ENCODE data around the gene CDH23.

Gene CDH23

GRCh38 chr10:71801361-71801760, 404.6 kb downstream of the CDH23 start:
- Histone ChIP-seq H3K4me3 (ENCODE audit: low read depth, low read length) (no peak overlapping the region), H3K27me3 (ENCODE audit: control insufficient read depth, insufficient read depth, low read length) (no peaks in the 10 kb centered on the region), H3K9me3 (ENCODE audit: control insufficient read depth, low read length) (no peaks in the 10 kb centered on the region), H3K79me2 (no peaks in the 10 kb centered on the region), H3K9ac (no peak overlapping the region), H2AFZ (no peak overlapping the region), H3K27ac (no peak overlapping the region), H3K36me3 (ENCODE audit: control insufficient read depth, insufficient read depth, low read length) (no peaks in the 10 kb centered on the region), H3K4me2 (ENCODE audit: low read length) (no peak overlapping the region), H3K4me1 (no peaks in the 10 kb centered on the region)
- TF ChIP-seq CTCF (IDR thresholded peaks at IDR 0.05) = no peak

GRCh38 chr10:71802235-71802634, 405.5 kb downstream of the CDH23 start:
- H3K27ac ChIP-seq = no peak overlapping the region
- no peak overlapping the region for H3K4me2 ChIP-seq (ENCODE audit: low read length)
- H3K4me1 ChIP-seq = no peaks in the 10 kb centered on the region
- H3K9ac ChIP-seq = no peak overlapping the region
- no peak overlapping the region for H2AFZ ChIP-seq
- H3K27me3 ChIP-seq (ENCODE audit: control insufficient read depth, insufficient read depth, low read length) = no peaks in the 10 kb centered on the region
- no peak for TF ChIP-seq CTCF (IDR thresholded peaks at IDR 0.05)
- no peaks in the 10 kb centered on the region for H3K36me3 ChIP-seq (ENCODE audit: control insufficient read depth, insufficient read depth, low read length)
- H3K79me2 ChIP-seq = no peaks in the 10 kb centered on the region
- H3K4me3 ChIP-seq (ENCODE audit: low read depth, low read length) = no peak overlapping the region
- H3K9me3 ChIP-seq (ENCODE audit: control insufficient read depth, low read length) = no peaks in the 10 kb centered on the region

GRCh38 chr10:71802715-71803488, 406.2 kb downstream of the CDH23 start:
- no peak overlapping the region for H3K4me2 ChIP-seq (ENCODE audit: low read length)
- no peaks in the 10 kb centered on the region for H3K36me3 ChIP-seq (ENCODE audit: control insufficient read depth, insufficient read depth, low read length)
- no peak for TF ChIP-seq CTCF (IDR thresholded peaks at IDR 0.05)
- no peak overlapping the region for H3K9ac ChIP-seq
- no peak overlapping the region for H2AFZ ChIP-seq
- no peak overlapping the region for H3K27ac ChIP-seq
- H3K79me2 ChIP-seq = no peaks in the 10 kb centered on the region
- H3K4me1 ChIP-seq = no peaks in the 10 kb centered on the region
- H3K4me3 ChIP-seq (ENCODE audit: low read depth, low read length) = no peak overlapping the region
- no peaks in the 10 kb centered on the region for H3K9me3 ChIP-seq (ENCODE audit: control insufficient read depth, low read length)
- no peaks in the 10 kb centered on the region for H3K27me3 ChIP-seq (ENCODE audit: control insufficient read depth, insufficient read depth, low read length)

GRCh38 chr10:71804077-71804476, 407.4 kb downstream of the CDH23 start:
- no peak overlapping the region for H3K9ac ChIP-seq

More at GRCh38 chr10:71804077-71804476, 407.4 kb downstream of the CDH23 start:
- no peaks in the 10 kb centered on the region for H3K27me3 ChIP-seq (ENCODE audit: control insufficient read depth, insufficient read depth, low read length)
- no peak overlapping the region for H3K4me2 ChIP-seq (ENCODE audit: low read length)
- no peaks in the 10 kb centered on the region for H3K36me3 ChIP-seq (ENCODE audit: control insufficient read depth, insufficient read depth, low read length)
- no peak for TF ChIP-seq CTCF (IDR thresholded peaks at IDR 0.05)
- H3K9me3 ChIP-seq (ENCODE audit: control insufficient read depth, low read length) = no peaks in the 10 kb centered on the region
- no peak overlapping the region for H3K4me3 ChIP-seq (ENCODE audit: low read depth, low read length)
- H3K79me2 ChIP-seq = no peaks in the 10 kb centered on the region
- no peaks in the 10 kb centered on the region for H3K4me1 ChIP-seq
- H2AFZ ChIP-seq = no peak overlapping the region
- no peak overlapping the region for H3K27ac ChIP-seq
